ENCODE results near the gene DUS1L.

Gene DUS1L

GRCh38 chr17:82114447-82114846 lies 48.8 kb upstream of the DUS1L start:
- no peak for ATAC-seq
- TF ChIP-seq TCF4 (CRISPR knock-in tag; IDR thresholded peaks at IDR 0.05; ENCODE audit: borderline replicate concordance): no peak

GRCh38 chr17:82113941-82114340 lies 48.3 kb upstream of the DUS1L start:
- no peak for TF ChIP-seq POU6F1 (CRISPR knock-in tag; IDR thresholded peaks at IDR 0.05; ENCODE audit: borderline replicate concordance, low read depth)
- no peak for TF ChIP-seq ZFP3 (CRISPR knock-in tag; IDR thresholded peaks at IDR 0.05)
- no peak for TF ChIP-seq CSRNP3 (CRISPR knock-in tag; IDR thresholded peaks at IDR 0.05)
- no peak for TF ChIP-seq SNAI2 (CRISPR knock-in tag; IDR thresholded peaks at IDR 0.05)
- no peak for TF ChIP-seq TCF4 (CRISPR knock-in tag; IDR thresholded peaks at IDR 0.05; ENCODE audit: borderline replicate concordance)
- no peak for TF ChIP-seq ARNTL (CRISPR knock-in tag; IDR thresholded peaks at IDR 0.05; ENCODE audit: borderline replicate concordance, low read depth)
- TF ChIP-seq ZC3H10 (CRISPR knock-in tag; IDR thresholded peaks at IDR 0.05): no peak
- TF ChIP-seq CREB5 (CRISPR knock-in tag; IDR thresholded peaks at IDR 0.05; ENCODE audit: low read depth): no peak
- TF ChIP-seq CSDC2 (CRISPR knock-in tag; IDR thresholded peaks at IDR 0.05): no peak
- TF ChIP-seq GLIS3 (CRISPR knock-in tag; IDR thresholded peaks at IDR 0.05): no peak
- no peak for TF ChIP-seq OSR1 (CRISPR knock-in tag; IDR thresholded peaks at IDR 0.05)
- no peak for TF ChIP-seq ISL1 (CRISPR knock-in tag; IDR thresholded peaks at IDR 0.05)
- TF ChIP-seq ZNF70 (CRISPR knock-in tag; IDR thresholded peaks at IDR 0.05): no peak
- no peak for TF ChIP-seq RARB (CRISPR knock-in tag; IDR thresholded peaks at IDR 0.05)
- TF ChIP-seq ZNF8 (CRISPR knock-in tag; IDR thresholded peaks at IDR 0.05): no peak
- ATAC-seq: no peak

GRCh38 chr17:82113422-82113821 lies 47.8 kb upstream of the DUS1L start:
- ATAC-seq: no peak
- TF ChIP-seq OSR1 (CRISPR knock-in tag; IDR thresholded peaks at IDR 0.05) (no peak), TOX (CRISPR knock-in tag; IDR thresholded peaks at IDR 0.05; ENCODE audit: borderline replicate concordance) (no peak), ZNF8 (CRISPR knock-in tag; IDR thresholded peaks at IDR 0.05) (no peak), ESRRG (CRISPR knock-in tag; IDR thresholded peaks at IDR 0.05) (no peak), ARNTL (CRISPR knock-in tag; IDR thresholded peaks at IDR 0.05; ENCODE audit: borderline replicate concordance, low read depth) (no peak), CREB5 (CRISPR knock-in tag; IDR thresholded peaks at IDR 0.05; ENCODE audit: low read depth) (no peak), ZNF70 (CRISPR knock-in tag; IDR thresholded peaks at IDR 0.05) (no peak), GLIS3 (CRISPR knock-in tag; IDR thresholded peaks at IDR 0.05) (no peak), SNAI2 (CRISPR knock-in tag; IDR thresholded peaks at IDR 0.05) (no peak), POU6F1 (CRISPR knock-in tag; IDR thresholded peaks at IDR 0.05; ENCODE audit: borderline replicate concordance, low read depth) (no peak)

- no peak for ATAC-seq
- no peak for TF ChIP-seq BACH2 (CRISPR knock-in tag; IDR thresholded peaks at IDR 0.05; ENCODE audit: borderline replicate concordance)
- no peak for TF ChIP-seq PATZ1 (CRISPR knock-in tag; IDR thresholded peaks at IDR 0.05; ENCODE audit: borderline replicate concordance)
- no peak for TF ChIP-seq RARB (CRISPR knock-in tag; IDR thresholded peaks at IDR 0.05)
- TF ChIP-seq TSHZ2 (CRISPR knock-in tag; IDR thresholded peaks at IDR 0.05): no peak
- TF ChIP-seq SNAI2 (CRISPR knock-in tag; IDR thresholded peaks at IDR 0.05): no peak
- TF ChIP-seq TOX (CRISPR knock-in tag; IDR thresholded peaks at IDR 0.05; ENCODE audit: borderline replicate concordance): no peak
- TF ChIP-seq ESRRG (CRISPR knock-in tag; IDR thresholded peaks at IDR 0.05): no peak
- TF ChIP-seq CSRNP3 (CRISPR knock-in tag; IDR thresholded peaks at IDR 0.05): no peak
- no peak for TF ChIP-seq ARNTL (CRISPR knock-in tag; IDR thresholded peaks at IDR 0.05; ENCODE audit: borderline replicate concordance, low read depth)
- no peak for TF ChIP-seq ZNF8 (CRISPR knock-in tag; IDR thresholded peaks at IDR 0.05)
- no peak for TF ChIP-seq TCF4 (CRISPR knock-in tag; IDR thresholded peaks at IDR 0.05; ENCODE audit: borderline replicate concordance)
- TF ChIP-seq ZC3H10 (CRISPR knock-in tag; IDR thresholded peaks at IDR 0.05): no peak
- no peak for TF ChIP-seq ZNF565 (CRISPR knock-in tag; conservative IDR thresholded peaks at IDR 0.05; ENCODE audit: low read depth)
These were observed 47.3 kb upstream of the DUS1L start for GRCh38 chr17:82112914-82113311.
